SK-N-MC (cell line): Measurements from ENCODE around the gene ADAMTSL3.

Experiments
- EZH2 ChIP-seq: fragments of 200-600 bp; sonication (generic); IDR thresholded peaks from one replicate; pipeline ENCODE4 v1.6.1; 2017; ENCODE audit warnings: antibody characterized with exemption
- POLR2AphosphoS5 ChIP-seq: IDR thresholded peaks from 2 replicates; pipeline ENCODE4 v1.6.1; 2012; ENCODE audit warnings: mild to moderate bottlenecking, low read depth, low read length, borderline replicate concordance

- no peak for TF ChIP-seq POLR2AphosphoS5
- TF ChIP-seq EZH2 = no peak
Measured at GRCh38 chr15:83993591-83993990, 339.7 kb downstream of the ADAMTSL3 start.
